GM12878 (cell line): ENCODE results near the gene SUSD1. TPM values are rescaled to one million over a fixed set of nuclear protein-coding genes. Genes with fewer than 3 reads are reported as not detected.

Experiments
- BMI1 ChIP-seq: fragments of 450-650 bp; IDR thresholded peaks from 2 replicates; pipeline ENCODE4 v1.6.1; 2016; ENCODE audit warnings: mild to moderate bottlenecking, moderate library complexity, borderline replicate concordance
- DPF2 ChIP-seq: fragments of 450-650 bp; IDR thresholded peaks from 2 replicates; pipeline ENCODE4 v1.6.1; 2017; ENCODE audit warnings: mild to moderate bottlenecking
- EED ChIP-seq: sonication (generic); IDR thresholded peaks from 2 replicates; pipeline ENCODE4 v1.6.1; 2016; ENCODE audit warnings: antibody characterized with exemption, low read depth
- ELK1 ChIP-seq: IDR thresholded peaks from 2 replicates; pipeline ENCODE4 v1.6.1; 2012; ENCODE audit warnings: low read depth, low read length, improper control_type of control experiment
- FOS ChIP-seq: IDR thresholded peaks from 3 replicates; pipeline ENCODE4 v1.6.1; 2011; ENCODE audit warnings: borderline replicate concordance; ENCODE audit not compliant: insufficient read length; ENCODE audit errors: extremely low read depth
- FOXM1 ChIP-seq: IDR thresholded peaks from 2 replicates; pipeline ENCODE4 v1.6.1; 2012; ENCODE audit warnings: low read depth, mild to moderate bottlenecking, inconsistent platforms, low read length, moderate library complexity
- IKZF2 ChIP-seq, 2 experiments: fragments of 450-650 bp; IDR thresholded peaks; 2 replicates each; pipeline ENCODE4 v1.6.1; 2017; ENCODE audit warnings: mild to moderate bottlenecking in 2 of 2, moderate library complexity in 2 of 2
- IRF3 ChIP-seq: fragments of 450-650 bp; IDR thresholded peaks from 2 replicates; pipeline ENCODE4 v1.6.1; 2014; ENCODE audit warnings: mild to moderate bottlenecking
- MEF2A ChIP-seq: IDR thresholded peaks from 2 replicates; pipeline ENCODE4 v1.6.1; 2011; ENCODE audit warnings: low read depth, mild to moderate bottlenecking, low read length, moderate library complexity; ENCODE audit not compliant: insufficient read depth
- MYC ChIP-seq: IDR thresholded peaks from 2 replicates; pipeline ENCODE4 v1.6.1; 2011; ENCODE audit warnings: mild to moderate bottlenecking, low read length, moderate library complexity, inconsistent platforms; ENCODE audit not compliant: insufficient read depth, insufficient replicate concordance, insufficient read length, severe bottlenecking
- NBN ChIP-seq: fragments of 450-650 bp; IDR thresholded peaks from 2 replicates; pipeline ENCODE4 v1.6.1; 2016
- NFYB ChIP-seq: IDR thresholded peaks from 2 replicates; pipeline ENCODE4 v1.6.1; 2011; ENCODE audit warnings: low read depth, mild to moderate bottlenecking, low read length, improper control_type of control experiment, moderate library complexity; ENCODE audit not compliant: insufficient read depth
- PML ChIP-seq: IDR thresholded peaks from 2 replicates; pipeline ENCODE4 v1.6.1; 2012; ENCODE audit warnings: low read length, inconsistent platforms
- USF2 ChIP-seq: IDR thresholded peaks from 2 replicates; pipeline ENCODE4 v1.6.1; 2011; ENCODE audit warnings: low read depth, low read length, improper control_type of control experiment, borderline replicate concordance
- YY1 ChIP-seq: IDR thresholded peaks from 2 replicates; pipeline ENCODE4 v1.6.1; 2011; ENCODE audit warnings: low read depth, mild to moderate bottlenecking, low read length
- ZBTB40 ChIP-seq: fragments of 450-650 bp; IDR thresholded peaks from 2 replicates; pipeline ENCODE4 v1.6.1; 2016; ENCODE audit warnings: mild to moderate bottlenecking, moderate library complexity, borderline replicate concordance
- ZNF274 ChIP-seq: IDR thresholded peaks from one replicate; pipeline ENCODE4 v1.8.0; 2011; ENCODE audit not compliant: insufficient read length, insufficient read depth
- ZNF592 ChIP-seq: fragments of 450-650 bp; IDR thresholded peaks from 2 replicates; pipeline ENCODE4 v1.6.1; 2017; ENCODE audit warnings: mild to moderate bottlenecking, moderate library complexity
- ZNF622 ChIP-seq: fragments of 450-650 bp; IDR thresholded peaks from 2 replicates; pipeline ENCODE4 v1.6.1; 2017; ENCODE audit warnings: mild to moderate bottlenecking, inconsistent platforms
- polyA plus RNA-seq, 11 experiments: library from polyadenylated mRNA; depleted of rRNA in 4 of 11; unstranded in 6 of 11; stranded (reverse) in 5 of 11; fragments of >200 nt; fragmentation: Nextera tagmentation in 4 of 11; fragmentation: Illumina TruSeq in 1 of 11; extraction: Ambion mirVana in 4 of 11; extraction: Trizol in 1 of 11; gene quantifications; 1 replicate in 1 of 11; 2 replicates in 10 of 11; pipeline versions ENCODE4 v1.2.1 to v1.2.3, GENCODE V29; 2011 to 2016; ENCODE audit warnings: inconsistent platforms in 2 of 11, missing spikeins in 2 of 11, low read depth in 1 of 11
- total RNA-seq, 4 experiments: library from RNA; depleted of rRNA in 3 of 4; stranded (reverse); fragments of >200 nt in 3 of 4; fragmentation: Illumina TruSeq in 1 of 4; extraction: Trizol in 1 of 4; gene quantifications; 2 replicates each; pipeline versions ENCODE4 v1.2.1 to v1.2.3, GENCODE V29; 2013 to 2021

SUSD1 gene
- total and polyA plus RNA-seq, 10 of the 15 experiments (the other 5 are each of a cell fraction or from before 2014, with no cell fraction given): 6.7 to 20.8 (median 13.2) TPM

- TF ChIP-seq MEF2A (0 out of 2 replicates have a peak, but pooled peaks have one; percentile 28), IRF3 (no peak), YY1 (no peak), USF2 (no peak), NBN (peak; percentile 50), FOS (no peak), ELK1 (no peak; the same call in 1 of the 2 replicates), EED (peak; percentile 69), BMI1 (no peak), NFYB (0 out of 2 replicates have a peak, but pooled peaks have one; percentile 35), PML (no peak), MYC (no peak), DPF2 (no peak), ZNF592 (no peak), ZBTB40 (no peak), IKZF2 (IDR thresholded peaks at IDR 0.05) (no peak), FOXM1 (no peak), ZNF274 (no peak), ZNF622 (no peak)
Observed at GRCh38 chr9:112029921-112030444, 145.1 kb downstream of the SUSD1 start (continued).
